HTERT RPE-1 (cell line): ENCODE results near the gene KLF15.

Experiments used
- in situ Hi-C: fragments of 300-500 bp; cut with MboI; formaldehyde crosslinking; loops from 4 replicates; pipeline ENCODE4 v1.14.3; 2020; ENCODE audit warnings: low sequenced_read_pairs

KLF15 gene

GRCh38 chr3:126326629-126327028, 30.6 kb downstream of the KLF15 start:
- in situ Hi-C loops: no loop called here

GRCh38 chr3:126322181-126322967, 34.8 kb downstream of the KLF15 start:
- in situ Hi-C loops: no loop called here

GRCh38 chr3:126321490-126321889, 35.7 kb downstream of the KLF15 start:
- in situ Hi-C loops: no loop called here

DNA sequence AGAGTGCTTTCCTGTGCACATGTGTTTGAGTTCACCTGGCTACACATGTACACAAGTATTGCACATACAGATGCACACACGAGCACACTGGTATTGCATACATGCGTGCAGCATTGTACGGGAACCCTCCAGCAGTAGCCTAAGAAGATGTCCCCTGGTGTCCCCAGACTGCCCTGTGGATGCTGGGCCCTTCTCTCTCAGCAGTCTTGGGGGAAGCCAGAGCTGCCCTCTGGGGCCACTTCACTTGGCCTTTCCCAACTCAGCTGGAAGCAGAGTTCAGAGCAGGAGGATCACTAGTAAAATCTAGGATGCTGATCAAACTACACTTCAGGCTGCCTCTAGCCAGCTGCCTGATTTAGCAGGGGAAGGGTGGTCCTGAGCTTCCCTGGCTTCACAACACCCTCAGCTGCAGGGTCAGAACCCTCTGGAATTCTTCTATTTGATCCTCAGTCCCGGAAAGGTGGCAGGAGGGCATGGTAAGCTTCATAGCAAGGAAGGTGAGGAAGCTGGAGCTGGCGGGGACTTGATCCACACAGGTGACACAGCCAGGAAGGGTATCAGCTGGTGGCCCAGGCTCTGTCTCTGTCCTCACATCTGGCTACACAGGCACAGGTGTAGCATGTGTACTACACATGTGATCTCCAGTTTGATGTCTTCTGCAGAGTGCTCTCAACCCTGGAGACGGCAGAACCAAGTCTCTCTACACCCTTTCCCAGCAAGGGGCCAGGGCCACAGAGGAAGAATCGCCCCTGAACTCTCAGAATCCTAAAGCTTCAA, 36.5 kb downstream of the KLF15 start:
- in situ Hi-C loops: no loop called here

DNA sequence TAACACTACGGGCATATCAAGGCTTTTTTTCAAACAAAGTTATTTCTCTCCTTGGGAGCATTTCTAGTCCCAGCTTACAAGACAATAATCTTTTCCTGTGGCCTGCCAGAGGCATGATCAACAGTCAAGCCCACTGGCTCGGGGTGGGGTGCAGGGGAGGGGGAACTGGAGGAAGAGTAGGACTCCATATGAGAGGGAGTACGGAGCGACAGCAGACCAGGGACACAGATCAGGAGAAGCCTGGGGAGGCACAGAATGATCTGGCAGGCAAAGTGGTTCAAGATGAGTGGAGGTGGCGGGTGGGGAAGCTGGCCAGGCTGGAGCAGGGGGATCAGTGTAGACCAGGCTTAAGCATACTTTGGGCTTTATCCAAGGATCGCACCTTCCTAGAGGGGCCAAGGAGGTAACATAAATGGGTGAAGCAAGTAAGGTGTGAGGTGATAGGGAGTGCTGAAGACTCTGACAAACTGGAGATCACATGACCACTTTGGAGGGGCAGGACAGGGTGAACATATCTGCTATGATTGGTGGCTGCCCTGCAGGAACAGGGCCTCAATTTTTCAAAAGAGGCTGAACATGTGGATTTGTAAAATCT, 37.4 kb downstream of the KLF15 start:
- in situ Hi-C loops: no loop called here

- in situ Hi-C loops: no loop called here
Measured at GRCh38 chr3:126317029-126317996, 39.9 kb downstream of the KLF15 start.

DNA sequence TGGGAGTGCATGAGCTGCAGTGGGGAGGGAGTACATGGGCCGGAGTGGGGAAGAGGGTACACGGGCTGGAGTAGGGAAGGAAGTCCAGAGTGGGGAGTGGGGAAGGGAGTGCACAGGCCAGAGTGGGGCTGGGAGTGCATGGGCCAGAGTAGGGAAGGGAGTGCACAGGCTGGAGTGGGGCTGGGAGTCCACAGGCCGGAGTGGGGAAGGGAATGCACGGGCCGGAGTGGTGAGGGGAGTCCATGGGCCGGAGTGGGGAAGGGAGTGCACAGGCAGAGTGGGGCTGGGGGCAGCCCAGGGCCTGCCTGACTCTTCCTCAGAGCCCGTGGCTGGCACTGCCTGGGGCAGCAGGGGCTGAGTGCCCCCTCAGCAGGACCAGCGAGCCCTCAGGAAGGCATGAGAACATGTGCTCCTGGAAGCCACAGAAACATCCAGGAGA, 40.7 kb downstream of the KLF15 start:
- in situ Hi-C loops: no loop called here

DNA sequence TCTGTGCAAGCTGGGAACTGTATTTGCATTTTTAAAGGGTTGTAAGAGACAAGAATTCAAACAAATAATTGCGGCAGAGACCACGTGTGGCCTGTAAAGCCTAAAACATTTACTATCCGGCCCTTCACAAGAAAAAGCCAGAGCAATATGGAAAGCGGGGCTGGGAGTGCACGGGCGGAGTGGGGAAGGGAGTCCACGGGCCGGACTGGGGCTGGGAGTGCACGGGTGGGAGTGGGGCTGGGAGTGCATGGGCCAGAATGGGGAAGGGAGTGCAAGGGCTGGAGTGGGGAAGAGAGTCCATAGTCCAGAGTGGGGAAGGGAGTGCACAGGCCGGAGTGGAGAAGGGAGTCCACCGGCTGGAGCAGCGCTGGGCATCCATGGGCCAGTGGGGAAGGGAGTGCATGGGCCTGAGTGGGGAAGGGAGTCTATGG, 41.2 kb downstream of the KLF15 start:
- in situ Hi-C loops: no loop called here

GRCh38 chr3:126314790-126315658, 42.2 kb downstream of the KLF15 start:
- in situ Hi-C loops: no loop called here

DNA sequence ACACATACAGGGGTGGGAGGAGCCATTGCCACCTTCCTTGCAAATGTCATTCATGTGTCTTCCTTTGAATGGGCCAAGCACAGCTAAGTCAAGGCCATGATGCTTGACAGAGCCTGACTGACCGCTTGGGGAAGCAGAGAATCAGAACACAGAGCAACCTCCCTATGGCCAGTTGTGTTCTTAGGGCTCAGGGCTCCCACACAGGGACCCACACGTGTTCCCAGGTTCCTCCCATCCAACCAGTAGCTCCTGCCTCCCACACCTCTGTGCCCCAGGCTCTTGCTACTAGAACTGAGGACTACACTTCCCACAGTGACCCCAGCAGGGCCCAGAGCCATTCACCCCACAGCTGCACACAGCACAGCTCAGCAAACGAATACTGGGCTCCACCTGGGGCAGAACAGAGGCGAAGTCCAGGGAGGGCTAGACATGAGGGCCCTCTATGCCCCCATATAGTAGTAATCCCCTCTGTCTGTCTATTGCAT, 42.9 kb downstream of the KLF15 start:
- in situ Hi-C loops: no loop called here

DNA sequence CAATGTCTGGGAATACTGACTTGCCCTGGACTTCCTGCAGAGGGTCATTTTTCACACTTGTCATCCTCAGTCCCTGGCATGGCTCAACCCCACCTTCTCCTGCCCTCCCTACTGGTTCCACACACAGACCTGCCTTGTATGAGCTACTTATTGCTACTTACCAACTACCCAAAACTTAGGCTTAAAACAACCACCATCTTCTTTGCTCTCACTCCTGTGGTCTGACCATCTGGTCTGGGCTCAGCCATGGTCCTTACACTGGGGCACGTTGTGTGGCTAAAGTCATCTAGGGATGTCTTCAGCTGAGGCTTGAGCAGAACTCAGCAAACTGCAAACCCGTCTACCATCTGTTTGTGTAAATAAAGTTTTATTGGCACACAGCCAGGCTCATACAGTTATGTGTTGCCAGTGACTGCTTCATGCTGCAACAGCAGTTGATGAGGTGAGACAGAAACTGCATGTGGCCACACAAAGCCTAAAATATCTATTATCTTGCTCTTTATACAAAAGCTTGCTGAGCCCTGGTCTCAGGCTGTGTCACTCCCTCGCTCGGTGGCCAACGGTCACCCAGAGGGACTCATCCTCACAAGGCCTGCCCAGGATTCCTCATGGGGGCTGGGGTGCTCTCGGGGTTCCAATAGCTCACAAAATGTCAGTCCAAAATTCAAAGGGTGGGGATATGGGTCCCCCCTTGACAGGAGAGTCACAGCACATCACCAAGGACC, 43.5 kb downstream of the KLF15 start:
- in situ Hi-C loops: no loop called here

- in situ Hi-C loops: no loop called here
Measured at GRCh38 chr3:126313166-126313565, 44.0 kb downstream of the KLF15 start.

- in situ Hi-C loops: no loop called here
Measured at GRCh38 chr3:126312341-126312740, 44.9 kb downstream of the KLF15 start.

- in situ Hi-C loops: no loop called here
Measured at GRCh38 chr3:126311338-126311978, 45.8 kb downstream of the KLF15 start.

DNA sequence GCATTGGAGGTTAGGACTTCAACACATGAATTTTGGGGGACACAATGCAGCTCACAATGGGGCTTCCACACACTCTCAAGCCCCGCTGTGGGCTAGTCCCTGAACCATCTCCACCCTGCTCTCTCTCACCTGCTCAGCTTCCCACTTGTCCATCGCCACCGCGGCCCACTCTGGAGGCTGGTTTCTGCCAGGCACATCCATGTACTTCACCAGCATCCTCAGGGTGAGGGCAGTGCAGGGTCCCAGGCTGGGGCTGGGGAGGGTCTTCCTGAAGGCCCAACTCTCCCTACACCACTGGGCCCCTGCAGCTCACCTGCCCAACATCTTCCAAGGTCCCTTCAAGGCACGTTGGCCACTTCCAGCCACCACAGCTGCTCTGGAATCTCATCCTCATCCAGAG, 46.4 kb downstream of the KLF15 start:
- in situ Hi-C loops: no loop called here

DNA sequence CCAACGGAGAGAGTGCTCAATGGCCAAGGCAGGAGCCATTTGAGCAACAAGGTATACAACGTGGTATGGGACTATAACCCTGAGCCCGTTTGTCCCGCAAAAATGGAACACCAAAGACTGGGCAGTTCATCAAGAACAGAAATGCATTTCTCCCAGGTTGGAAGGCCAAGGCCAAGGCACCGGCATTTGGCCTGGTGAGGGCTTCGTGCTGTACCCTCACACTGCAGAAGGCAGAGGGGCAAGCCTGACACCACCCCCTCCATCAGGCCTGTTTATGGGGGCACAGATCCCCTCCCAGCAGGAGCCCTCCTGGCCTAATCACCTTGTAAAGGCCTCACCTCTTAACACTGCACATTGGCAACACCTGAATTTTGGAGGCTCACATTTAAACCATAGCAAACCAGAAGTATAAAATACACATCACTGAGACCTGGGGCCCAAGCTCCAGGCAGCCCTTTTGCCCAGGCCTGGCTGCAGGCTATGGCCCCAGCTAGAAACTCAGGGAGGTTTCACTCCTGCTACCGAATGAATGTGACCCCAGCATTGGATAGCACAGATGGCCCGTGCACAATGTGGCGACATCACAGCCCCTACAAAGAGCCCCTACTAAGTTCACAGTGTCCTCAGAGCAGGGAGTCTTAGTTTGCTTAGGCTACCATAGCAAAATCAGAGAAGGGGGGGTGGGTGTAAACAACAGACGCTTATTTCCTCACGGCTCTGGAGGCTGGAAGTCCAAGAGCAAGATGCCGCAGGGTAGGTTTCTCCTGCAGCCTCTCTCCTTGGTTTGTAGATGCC, 47.1 kb downstream of the KLF15 start:
- in situ Hi-C loops: no loop called here

GRCh38 chr3:126309165-126309564, 48.0 kb downstream of the KLF15 start:
- in situ Hi-C loops: no loop called here
